Nephron progenitor cell (in vitro differentiated cells): Measurements from ENCODE around the gene EXOSC9.
A peak's percentile ranks its signal among the peaks of the same experiment; 100 is the strongest.

Experiments
- DNase-seq: peaks from one replicate; pipeline ENCODE4 v3.0.0; 2021
- H3K27ac Mint-ChIP-seq: 2 replicates; pipeline ENCODE4 v1.8.0; 2021; ENCODE audit warnings: mild to moderate bottlenecking, moderate library complexity, mixed read lengths
- H3K27me3 Mint-ChIP-seq: 2 replicates; pipeline ENCODE4 v1.8.0; 2021; ENCODE audit warnings: mild to moderate bottlenecking, low read depth, mixed read lengths; ENCODE audit not compliant: poor library complexity
- H3K36me3 Mint-ChIP-seq: 2 replicates; pipeline ENCODE4 v1.8.0; 2021; ENCODE audit warnings: low read depth, mixed read lengths
- H3K4me1 Mint-ChIP-seq: 2 replicates; pipeline ENCODE4 v1.8.0; 2021; ENCODE audit warnings: mixed read lengths
- H3K4me3 Mint-ChIP-seq: 2 replicates; pipeline ENCODE4 v1.8.0; 2021; ENCODE audit warnings: mild to moderate bottlenecking, moderate library complexity, mixed read lengths
- H3K9me3 Mint-ChIP-seq: 2 replicates; pipeline ENCODE4 v1.8.0; 2021; ENCODE audit warnings: mild to moderate bottlenecking, moderate library complexity, mixed read lengths
- CTCF ChIP-seq: fragments of 200-600 bp; sonication (generic); IDR thresholded peaks from 2 replicates; pipeline ENCODE4 v1.5.0; 2021; ENCODE audit warnings: antibody characterized with exemption

The EXOSC9 gene

DNA sequence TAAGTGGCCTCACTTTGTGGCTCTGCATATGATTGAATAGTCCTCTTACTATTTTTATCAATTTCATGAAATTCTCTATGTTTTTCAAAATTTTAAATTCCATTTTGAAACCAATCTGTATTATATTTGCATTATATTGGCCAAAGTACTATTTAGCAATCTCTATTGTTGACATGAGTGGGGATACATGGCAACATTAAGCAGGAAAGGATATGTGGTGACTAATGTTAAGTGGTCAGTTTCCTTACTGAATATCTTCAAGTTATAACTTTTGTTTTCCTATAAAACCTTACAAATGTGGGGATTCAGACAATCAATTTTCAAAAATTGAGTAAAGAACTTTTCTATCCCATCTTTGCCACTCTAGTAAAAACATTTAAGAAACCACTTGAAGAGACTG lies 59.0 kb downstream of the EXOSC9 start:
- no peak for TF ChIP-seq CTCF
- Mint-ChIP-seq H3K4me1 (peaks cover 6% of the 10 kb centered on the region), H3K27me3 (no peaks in the 10 kb centered on the region), H3K4me3 (no peak overlapping the region), H3K27ac (no peak overlapping the region), H3K9me3 (no peaks in the 10 kb centered on the region), H3K36me3 (peaks cover 13% of the 10 kb centered on the region)
- DNase-seq = no peak

- no peak for DNase-seq
These were observed 60.3 kb downstream of the EXOSC9 start for GRCh38 chr4:121861426-121861825.

DNA sequence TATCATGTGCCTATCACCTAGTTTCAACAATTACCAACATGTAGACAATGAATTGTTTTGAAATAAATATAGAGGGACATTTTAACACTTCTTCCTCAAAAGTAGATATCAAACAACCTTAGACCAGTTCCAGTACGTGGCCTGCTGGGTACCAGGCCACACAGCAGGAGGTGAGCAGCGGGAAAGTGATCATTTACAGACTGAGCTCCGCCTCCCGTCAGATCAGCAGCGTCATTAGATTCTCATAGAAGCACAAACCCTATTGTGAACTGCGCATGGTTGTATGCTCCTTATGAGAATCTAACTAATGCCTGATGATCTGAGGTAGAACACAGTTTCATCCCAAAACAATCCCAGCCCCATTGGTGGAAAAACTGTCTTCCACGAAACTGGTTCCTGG lies 62.7 kb downstream of the EXOSC9 start:
- peaks cover 10% of the 10 kb centered on the region for H3K4me1 Mint-ChIP-seq
- DNase-seq = peak; percentile 17
- no peak overlapping the region for H3K27ac Mint-ChIP-seq
- no peak for TF ChIP-seq CTCF
- H3K4me3 Mint-ChIP-seq = no peak overlapping the region
- H3K27me3 Mint-ChIP-seq = no peaks in the 10 kb centered on the region
- H3K9me3 Mint-ChIP-seq = peaks cover 20% of the 10 kb centered on the region
- H3K36me3 Mint-ChIP-seq = peaks cover 35% of the 10 kb centered on the region

More at GRCh38 chr4:121861426-121861825, 60.3 kb downstream of the EXOSC9 start:
- no peaks in the 10 kb centered on the region for H3K27me3 Mint-ChIP-seq
- H3K36me3 Mint-ChIP-seq = peaks cover 23% of the 10 kb centered on the region
- H3K4me3 Mint-ChIP-seq = no peak overlapping the region
- H3K27ac Mint-ChIP-seq = no peak overlapping the region
- peaks cover 9% of the 10 kb centered on the region for H3K9me3 Mint-ChIP-seq
- H3K4me1 Mint-ChIP-seq = peaks cover 6% of the 10 kb centered on the region
- TF ChIP-seq CTCF = no peak
